ENCODE measurements around the gene CARD10. TPM values are rescaled to one million over a fixed set of nuclear protein-coding genes. Genes with fewer than 3 reads are reported as not detected.

Gene CARD10
- total RNA-seq, 3 donors from 2014 or later (not counting 1 experiment from before 2014, with no cell fraction given): 0.09 to 0.16 (median 0.10) TPM

DNA sequence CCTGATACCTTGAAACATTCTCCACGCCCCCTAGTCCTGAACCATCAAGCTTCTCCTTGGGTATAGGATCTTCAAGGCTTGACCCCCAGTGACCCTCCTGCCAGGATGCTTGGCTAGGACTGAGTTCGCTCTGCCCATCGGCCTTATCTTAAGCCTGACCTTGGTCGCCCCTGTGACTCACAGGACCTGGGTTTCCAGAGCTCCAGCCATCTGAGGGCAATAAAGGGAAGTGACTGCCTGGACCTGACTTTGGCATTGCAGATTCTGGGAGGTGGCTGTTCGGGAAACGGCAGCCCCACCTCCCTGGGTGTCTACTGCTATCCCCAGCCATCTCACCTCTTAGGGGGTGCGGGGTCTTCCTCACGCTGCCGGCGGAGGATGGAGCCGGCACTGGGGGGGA is 15.4 kb downstream of the CARD10 start:
- Histone ChIP-seq H3K9me3 (ENCODE audit: control insufficient read depth, insufficient read depth, low read length) (no peaks in the 10 kb centered on the region), H3K36me3 (ENCODE audit: control insufficient read depth, insufficient read depth, low read length) (no peaks in the 10 kb centered on the region), H3K27me3 (ENCODE audit: control insufficient read depth, insufficient read depth, low read length) (no peaks in the 10 kb centered on the region), H3K4me3 (ENCODE audit: low read length) (no peak overlapping the region), H3K4me1 (ENCODE audit: control insufficient read depth, insufficient read depth, low read length) (peaks cover 12% of the 10 kb centered on the region), H3K27ac (ENCODE audit: low read length) (no peak overlapping the region)
- Mint-ChIP-seq H3K36me3 (no peaks in the 10 kb centered on the region), H3K27me3 (ENCODE audit: low read depth in 2 of 2) (peaks cover 0 to 8% of the 10 kb centered on the region in 2 donors), H3K9me3 (no peaks in the 10 kb centered on the region), H3K4me3 (no peak overlapping the region), H3K27ac (no peak overlapping the region), H3K4me1 (no peaks in the 10 kb centered on the region)
- intact Hi-C loops (cut with micrococcal nuclease): no loop called here
- no peak for DNase-seq
- WGBS (ENCODE audit: insufficient coverage): 93% methylated on average over 10 of the region's 11 CpGs
- no peak for ATAC-seq
- TF ChIP-seq, protein P1, sequence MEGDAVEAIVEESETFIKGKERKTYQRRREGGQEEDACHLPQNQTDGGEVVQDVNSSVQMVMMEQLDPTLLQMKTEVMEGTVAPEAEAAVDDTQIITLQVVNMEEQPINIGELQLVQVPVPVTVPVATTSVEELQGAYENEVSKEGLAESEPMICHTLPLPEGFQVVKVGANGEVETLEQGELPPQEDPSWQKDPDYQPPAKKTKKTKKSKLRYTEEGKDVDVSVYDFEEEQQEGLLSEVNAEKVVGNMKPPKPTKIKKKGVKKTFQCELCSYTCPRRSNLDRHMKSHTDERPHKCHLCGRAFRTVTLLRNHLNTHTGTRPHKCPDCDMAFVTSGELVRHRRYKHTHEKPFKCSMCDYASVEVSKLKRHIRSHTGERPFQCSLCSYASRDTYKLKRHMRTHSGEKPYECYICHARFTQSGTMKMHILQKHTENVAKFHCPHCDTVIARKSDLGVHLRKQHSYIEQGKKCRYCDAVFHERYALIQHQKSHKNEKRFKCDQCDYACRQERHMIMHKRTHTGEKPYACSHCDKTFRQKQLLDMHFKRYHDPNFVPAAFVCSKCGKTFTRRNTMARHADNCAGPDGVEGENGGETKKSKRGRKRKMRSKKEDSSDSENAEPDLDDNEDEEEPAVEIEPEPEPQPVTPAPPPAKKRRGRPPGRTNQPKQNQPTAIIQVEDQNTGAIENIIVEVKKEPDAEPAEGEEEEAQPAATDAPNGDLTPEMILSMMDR (IDR thresholded peaks at IDR 0.05): no peak

DNA sequence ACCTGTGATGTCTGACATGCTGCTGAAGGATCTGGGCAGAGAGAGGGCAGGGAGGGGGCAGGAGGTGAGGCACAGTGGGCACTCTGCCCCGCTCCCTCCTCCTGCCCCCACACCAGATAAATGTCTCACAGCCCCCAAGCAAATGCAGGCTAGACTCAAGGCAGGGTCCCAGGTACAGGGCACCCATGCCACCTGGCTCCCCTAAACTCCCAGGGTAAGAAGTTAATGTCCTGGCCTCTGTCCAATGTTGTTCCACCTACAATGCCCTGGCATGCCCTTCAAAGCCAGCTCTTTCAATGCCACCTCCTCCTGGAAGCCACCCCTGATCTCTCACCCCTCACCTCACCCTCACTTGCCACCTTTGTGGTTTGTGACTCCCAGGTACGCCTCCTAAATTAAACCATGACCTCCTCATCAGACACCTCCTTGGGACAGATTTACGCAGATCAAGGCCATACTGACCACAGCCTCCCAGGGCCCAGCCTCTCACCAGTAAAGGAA is 16.0 kb downstream of the CARD10 start:
- H3K27ac ChIP-seq (ENCODE audit: low read length): no peak overlapping the region
- H3K9me3 Mint-ChIP-seq: no peaks in the 10 kb centered on the region
- H3K27me3 Mint-ChIP-seq (ENCODE audit: low read depth in 2 of 2): peaks cover 0 to 8% of the 10 kb centered on the region in 2 donors
- H3K36me3 ChIP-seq (ENCODE audit: control insufficient read depth, insufficient read depth, low read length): no peaks in the 10 kb centered on the region
- H3K4me3 Mint-ChIP-seq: no peak overlapping the region
- peaks cover 0 to 3% of the 10 kb centered on the region in 2 donors for H3K4me1 Mint-ChIP-seq
- no peak overlapping the region for H3K4me3 ChIP-seq (ENCODE audit: low read length)
- TF ChIP-seq, protein P1 (IDR thresholded peaks at IDR 0.05): no peak
- H3K36me3 Mint-ChIP-seq: no peaks in the 10 kb centered on the region
- ATAC-seq (no peak), DNase-seq (no peak)
- intact Hi-C loops (cut with micrococcal nuclease): no loop called here
- H3K4me1 ChIP-seq (ENCODE audit: control insufficient read depth, insufficient read depth, low read length): peaks cover 18% of the 10 kb centered on the region
- 88% methylated on average over 3 of the region's 3 CpGs for WGBS (ENCODE audit: insufficient coverage)
- no peak overlapping the region for H3K27ac Mint-ChIP-seq
- H3K9me3 ChIP-seq (ENCODE audit: control insufficient read depth, insufficient read depth, low read length): no peaks in the 10 kb centered on the region
- no peaks in the 10 kb centered on the region for H3K27me3 ChIP-seq (ENCODE audit: control insufficient read depth, insufficient read depth, low read length)

DNA sequence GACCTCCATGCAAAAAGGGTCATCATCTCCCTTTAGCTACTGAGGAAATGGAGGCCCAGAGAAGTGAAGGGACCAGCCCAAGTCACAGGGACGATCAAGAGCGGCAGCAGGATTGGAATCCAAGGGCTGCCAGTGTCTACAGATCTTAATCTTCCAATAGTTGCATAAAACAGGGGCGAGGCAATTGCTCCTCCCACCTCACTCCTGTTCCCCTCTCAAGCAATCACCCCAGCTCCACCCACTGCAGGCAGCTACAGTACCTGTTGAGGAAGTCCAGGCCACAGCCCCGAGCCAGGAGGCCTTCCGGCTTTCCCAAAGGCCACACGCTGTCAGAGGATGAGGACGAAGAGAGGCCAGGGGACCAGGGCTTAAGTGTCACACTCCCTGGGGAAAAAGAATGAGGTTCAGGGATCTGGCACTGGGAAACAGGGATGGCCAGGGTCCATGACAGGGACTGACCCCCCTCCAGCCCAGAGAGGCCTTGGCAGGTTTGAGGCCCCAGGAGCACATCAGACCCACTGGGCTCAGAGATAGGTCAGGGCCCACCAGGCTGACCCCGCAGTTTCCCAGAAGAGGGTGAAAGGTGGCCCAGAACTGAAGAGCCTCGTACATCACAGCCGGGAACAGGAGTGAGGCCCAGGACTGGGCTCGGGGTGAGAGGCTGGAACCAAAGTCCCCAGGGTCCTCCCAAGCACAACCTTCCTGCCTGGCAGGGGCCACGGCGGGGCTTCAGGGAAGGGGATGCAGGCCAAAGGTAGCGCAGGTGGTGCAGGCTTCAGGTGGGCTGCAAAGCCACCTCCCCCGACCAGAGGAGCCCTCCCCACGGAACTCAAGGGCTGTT is 16.7 kb downstream of the CARD10 start:
- no peaks in the 10 kb centered on the region for H3K27me3 ChIP-seq (ENCODE audit: control insufficient read depth, insufficient read depth, low read length)
- Mint-ChIP-seq H3K4me1 (peaks cover 0 to 9% of the 10 kb centered on the region in 2 donors), H3K27me3 (ENCODE audit: low read depth in 2 of 2) (peaks cover 0 to 8% of the 10 kb centered on the region in 2 donors), H3K36me3 (no peaks in the 10 kb centered on the region), H3K9me3 (no peaks in the 10 kb centered on the region), H3K4me3 (no peak overlapping the region), H3K27ac (no peak overlapping the region)
- 65% methylated on average over 16 of the region's 16 CpGs for WGBS (ENCODE audit: insufficient coverage)
- intact Hi-C loops (cut with micrococcal nuclease): no loop called here
- H3K36me3 ChIP-seq (ENCODE audit: control insufficient read depth, insufficient read depth, low read length): no peaks in the 10 kb centered on the region
- no peaks in the 10 kb centered on the region for H3K9me3 ChIP-seq (ENCODE audit: control insufficient read depth, insufficient read depth, low read length)
- ATAC-seq (no peak), DNase-seq (no peak)
- H3K4me1 ChIP-seq (ENCODE audit: control insufficient read depth, insufficient read depth, low read length): peaks cover 20% of the 10 kb centered on the region
- H3K4me3 ChIP-seq (ENCODE audit: low read length): no peak overlapping the region
- no peak overlapping the region for H3K27ac ChIP-seq (ENCODE audit: low read length)
- TF ChIP-seq, protein P1 (IDR thresholded peaks at IDR 0.05): no peak

Measured in natural killer cell (primary cell).